22Rv1 (cell line): ENCODE measurements around the gene ATAD3B.

ENCODE experiments used
- ZFX ChIP-seq: fragments of 450-650 bp; IDR thresholded peaks from 2 replicates; pipeline ENCODE4 v1.6.1; 2017; ENCODE audit warnings: antibody characterized with exemption, borderline replicate concordance
- TF ChIP-seq, protein P1 (sequence below): fragments of 450-650 bp; IDR thresholded peaks from 2 replicates; pipeline ENCODE4 v1.5.1; 2017; ENCODE audit warnings: mild to moderate bottlenecking

DNA sequence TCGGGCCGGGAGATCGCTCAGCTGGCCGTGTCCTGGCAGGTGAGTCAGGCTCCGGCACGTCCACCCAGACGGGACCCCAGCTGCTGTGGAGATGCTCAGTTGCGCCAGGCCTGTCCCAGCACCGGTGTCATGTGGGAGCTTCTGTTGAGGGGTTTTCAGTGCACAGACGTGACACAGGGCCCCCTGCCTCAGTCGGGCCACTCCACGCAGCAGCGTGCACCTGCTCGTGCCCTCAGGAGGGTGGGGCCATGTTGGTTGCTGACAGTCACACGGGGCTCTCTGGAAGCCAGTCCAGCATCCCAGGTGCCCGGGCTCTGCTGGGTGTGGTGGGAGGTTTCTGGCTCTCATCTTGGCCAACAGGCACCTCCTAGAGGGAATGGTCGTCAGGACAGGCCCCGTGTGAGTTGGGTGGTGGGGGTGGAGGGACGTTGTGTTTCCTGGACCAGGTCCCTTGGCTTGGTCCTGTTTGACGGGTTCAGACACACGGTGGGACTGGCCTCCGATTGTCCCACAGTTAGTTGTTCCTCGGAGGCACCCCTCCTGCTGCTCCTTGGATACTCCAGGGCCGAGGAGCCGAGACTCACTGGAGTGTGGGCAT lies 19.2 kb downstream of the ATAD3B start:
- TF ChIP-seq, protein P1, sequence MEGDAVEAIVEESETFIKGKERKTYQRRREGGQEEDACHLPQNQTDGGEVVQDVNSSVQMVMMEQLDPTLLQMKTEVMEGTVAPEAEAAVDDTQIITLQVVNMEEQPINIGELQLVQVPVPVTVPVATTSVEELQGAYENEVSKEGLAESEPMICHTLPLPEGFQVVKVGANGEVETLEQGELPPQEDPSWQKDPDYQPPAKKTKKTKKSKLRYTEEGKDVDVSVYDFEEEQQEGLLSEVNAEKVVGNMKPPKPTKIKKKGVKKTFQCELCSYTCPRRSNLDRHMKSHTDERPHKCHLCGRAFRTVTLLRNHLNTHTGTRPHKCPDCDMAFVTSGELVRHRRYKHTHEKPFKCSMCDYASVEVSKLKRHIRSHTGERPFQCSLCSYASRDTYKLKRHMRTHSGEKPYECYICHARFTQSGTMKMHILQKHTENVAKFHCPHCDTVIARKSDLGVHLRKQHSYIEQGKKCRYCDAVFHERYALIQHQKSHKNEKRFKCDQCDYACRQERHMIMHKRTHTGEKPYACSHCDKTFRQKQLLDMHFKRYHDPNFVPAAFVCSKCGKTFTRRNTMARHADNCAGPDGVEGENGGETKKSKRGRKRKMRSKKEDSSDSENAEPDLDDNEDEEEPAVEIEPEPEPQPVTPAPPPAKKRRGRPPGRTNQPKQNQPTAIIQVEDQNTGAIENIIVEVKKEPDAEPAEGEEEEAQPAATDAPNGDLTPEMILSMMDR: no peak
- no peak for TF ChIP-seq ZFX
